MCF 10A (cell line): ENCODE measurements around the gene BSPRY. TPM values are rescaled to one million over a fixed set of nuclear protein-coding genes. Genes with fewer than 3 reads are reported as not detected.

Source experiments
- BruUV-seq: library from RNA; stranded (reverse); fragments of 400-500 nt; replicated peaks from 2 replicates; lab custom pipeline; 2021; lab: Mats Ljungman, UMichigan
- CTCF ChIA-PET: fragments of 300-600 bp; sonication (Branson Sonifier 250); formaldehyde crosslinking; extraction: SDS; loops from one replicate; lab custom pipeline; 2021; ENCODE audit warnings: antibody characterized with exemption, inconsistent platforms; lab: Yijun Ruan, JAX
- POLR2A ChIA-PET: fragments of 300-600, 350-650 bp; sonication (Branson Sonifier 250); formaldehyde crosslinking; extraction: SDS; loops from one replicate; lab custom pipeline; 2020; ENCODE audit warnings: antibody characterized with exemption, inconsistent platforms; lab: Yijun Ruan, JAX
- DNase-seq: peaks from one replicate; pipeline ENCODE4 v3.0.0-alpha.2; 2018; ENCODE audit not compliant: unreplicated experiment
- H3K27ac Mint-ChIP-seq: one replicate; pipeline ENCODE4 v1.8.0; 2022; ENCODE audit warnings: mild to moderate bottlenecking, low read depth, mixed read lengths; ENCODE audit not compliant: unreplicated experiment
- H3K27me3 Mint-ChIP-seq: one replicate; pipeline ENCODE4 v1.8.0; 2022; ENCODE audit warnings: mixed read lengths; ENCODE audit not compliant: insufficient read depth, unreplicated experiment
- H3K36me3 Mint-ChIP-seq: one replicate; pipeline ENCODE4 v1.8.0; 2022; ENCODE audit warnings: mild to moderate bottlenecking, moderate library complexity, mixed read lengths; ENCODE audit not compliant: insufficient read depth, unreplicated experiment
- H3K4me1 Mint-ChIP-seq: one replicate; pipeline ENCODE4 v1.8.0; 2022; ENCODE audit warnings: mixed read lengths; ENCODE audit not compliant: insufficient read depth, unreplicated experiment
- H3K4me3 Mint-ChIP-seq: one replicate; pipeline ENCODE4 v1.8.0; 2022; ENCODE audit warnings: mild to moderate bottlenecking, moderate library complexity, mixed read lengths; ENCODE audit not compliant: unreplicated experiment
- H3K9me3 Mint-ChIP-seq: one replicate; pipeline ENCODE4 v1.8.0; 2022; ENCODE audit warnings: mixed read lengths; ENCODE audit not compliant: unreplicated experiment
- CTCF ChIP-seq: fragments of 200-600 bp; IDR thresholded peaks from one replicate; pipeline ENCODE4 v1.8.0; 2022; ENCODE audit warnings: antibody characterized with exemption, mild to moderate bottlenecking; ENCODE audit not compliant: unreplicated experiment
- intact Hi-C: fragments of 100-400 bp; cut with micrococcal nuclease; formaldehyde crosslinking; loops from 2 replicates; pipeline ENCODE4 v1.14.1; 2022
- total RNA-seq: library from RNA; stranded (reverse); gene quantifications from 2 replicates; pipeline ENCODE4 v1.2.3, GENCODE V29; 2022

The BSPRY gene
- total RNA-seq, 1 experiment from 2014 or later: 0.21 TPM

- no peak for TF ChIP-seq CTCF
- ChIA-PET POLR2A (no interaction called here), CTCF (interaction anchor here (0.6 to 1.7 kb wide), 6 partner anchors 10 to 77 kb away, joined by 3 to 5 read pairs (median 3); partner anchors contain the start of genes CDC26 and PRPF4)
- intact Hi-C loops: no loop called here
- BruUV-seq: no TSS peak
- Mint-ChIP-seq H3K27ac (no peak overlapping the region), H3K36me3 (no peaks in the 10 kb centered on the region), H3K4me1 (no peaks in the 10 kb centered on the region), H3K27me3 (peaks cover 33% of the 10 kb centered on the region), H3K9me3 (no peaks in the 10 kb centered on the region), H3K4me3 (no peak overlapping the region)
- no peak for DNase-seq
Measured at GRCh38 chr9:113352006-113352405, 2.7 kb downstream of the BSPRY start.

- H3K27me3 Mint-ChIP-seq: peaks cover 37% of the 10 kb centered on the region
- no peaks in the 10 kb centered on the region for H3K36me3 Mint-ChIP-seq
- ChIA-PET POLR2A (interaction anchor here (1.1 to 1.2 kb wide), 2 partner anchors 10 to 13 kb away, joined by 4 read pairs; partner anchors contain the start of gene WDR31), CTCF (interaction anchor here (0.8 to 1.7 kb wide), 4 partner anchors 10 to 77 kb away, joined by 3 to 5 read pairs (median 3); partner anchors contain the start of genes CDC26 and PRPF4)
- no peak overlapping the region for H3K27ac Mint-ChIP-seq
- no peaks in the 10 kb centered on the region for H3K9me3 Mint-ChIP-seq
- no TSS peak for BruUV-seq
- no peak for DNase-seq
- H3K4me1 Mint-ChIP-seq: no peaks in the 10 kb centered on the region
- H3K4me3 Mint-ChIP-seq: no peak overlapping the region
- TF ChIP-seq CTCF: no peak
- intact Hi-C loops: no loop called here
Measured at GRCh38 chr9:113352411-113352810, 3.1 kb downstream of the BSPRY start.

DNA sequence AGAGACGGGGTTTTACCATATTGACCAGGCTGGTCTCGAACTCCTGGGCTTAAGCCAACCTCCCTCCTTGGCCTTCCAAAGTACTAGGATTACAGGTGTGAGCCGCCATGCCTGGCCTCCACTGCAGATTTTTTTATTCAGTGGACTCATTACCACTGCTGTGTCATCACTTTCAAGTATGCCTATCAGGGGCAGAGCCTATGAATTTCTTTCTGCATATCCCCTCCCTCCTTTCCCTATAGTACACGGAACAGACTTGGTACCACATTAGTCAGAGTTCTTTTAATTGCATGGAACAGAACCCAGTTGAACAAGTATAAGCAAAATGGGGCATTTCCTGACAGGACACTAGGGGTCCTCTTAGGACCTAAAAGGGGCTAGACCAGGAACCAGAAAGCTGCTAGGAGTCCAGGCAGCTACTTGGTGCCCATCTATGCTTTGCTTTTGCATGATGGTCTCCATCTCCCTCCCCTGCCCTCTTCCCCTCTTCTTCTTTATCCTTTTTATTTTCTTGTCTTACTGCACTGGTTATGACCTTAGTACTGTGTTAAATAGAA, 5.8 kb downstream of the BSPRY start:
- CTCF ChIA-PET: interaction anchor here (0.5 kb wide), 1 partner anchor 1039 kb away, joined by 6 read pairs; no protein-coding TSS in a partner anchor

More for the DNA sequence above, 5.8 kb downstream of the BSPRY start:
- Mint-ChIP-seq H3K9me3 (no peaks in the 10 kb centered on the region), H3K4me3 (no peak overlapping the region), H3K27ac (no peak overlapping the region), H3K27me3 (peaks cover 32% of the 10 kb centered on the region), H3K36me3 (no peaks in the 10 kb centered on the region), H3K4me1 (no peaks in the 10 kb centered on the region)
- DNase-seq: peak; percentile 25
- intact Hi-C loops: no loop called here
- BruUV-seq: no TSS peak
- POLR2A ChIA-PET: interaction anchor here (0.7 kb wide), 1 partner anchor 81 kb away, joined by 3 read pairs; no protein-coding TSS in a partner anchor
- TF ChIP-seq CTCF: no peak
